A673 (cell line): ENCODE results near the gene IKZF2. TPM values are rescaled to one million over a fixed set of nuclear protein-coding genes. Genes with fewer than 3 reads are reported as not detected.

Source experiments
- BruUV-seq: library from RNA; stranded (reverse); fragments of 400-500 nt; replicated peaks from 2 replicates; lab custom pipeline; 2021; lab: Mats Ljungman, UMichigan
- CTCF ChIA-PET: fragments of 300-600 bp; sonication (Branson Sonifier 250); formaldehyde crosslinking; loops from one replicate; lab custom pipeline; 2022; ENCODE audit warnings: antibody characterized with exemption; lab: Charles Lee
- POLR2A ChIA-PET: fragments of 300-600 bp; sonication (Branson Sonifier 250); formaldehyde crosslinking; loops from one replicate; lab custom pipeline; 2022; ENCODE audit warnings: antibody characterized with exemption; ENCODE audit not compliant: low non-redundant PET; lab: Charles Lee
- DNase-seq: peaks from one replicate; pipeline ENCODE4 v3.0.0-alpha.2; 2015; ENCODE audit warnings: low spot score
- H3K27ac ChIP-seq: fragments of 200-600 bp; sonication (generic); 2 replicates; pipeline ENCODE4 v1.5.1; 2016; ENCODE audit warnings: mixed run types, low read depth, mild to moderate bottlenecking, mixed read lengths, antibody characterized with exemption, low read length; ENCODE audit not compliant: poor library complexity, severe bottlenecking
- H3K27me3 ChIP-seq: fragments of 200-600 bp; sonication (generic); replicated peaks from 2 replicates; pipeline ENCODE4 v1.6.1; 2017; ENCODE audit warnings: mixed run types, low read depth, mild to moderate bottlenecking, mixed read lengths, antibody characterized with exemption, low read length; ENCODE audit not compliant: insufficient read depth, poor library complexity
- H3K36me3 ChIP-seq: fragments of 200-600 bp; sonication (generic); 2 replicates; pipeline ENCODE4 v1.6.1; 2016; ENCODE audit warnings: mixed run types, mild to moderate bottlenecking, mixed read lengths, antibody characterized with exemption, low read length; ENCODE audit not compliant: insufficient read depth, poor library complexity, severe bottlenecking
- H3K4me1 ChIP-seq: fragments of 200-600 bp; sonication (generic); 2 replicates; pipeline ENCODE4 v1.6.1; 2017; ENCODE audit warnings: mixed run types, mild to moderate bottlenecking, mixed read lengths, antibody characterized with exemption, low read length; ENCODE audit not compliant: insufficient read depth, poor library complexity, severe bottlenecking
- H3K4me3 ChIP-seq: fragments of 200-600 bp; sonication (generic); 2 replicates; pipeline ENCODE4 v1.5.1; 2016; ENCODE audit warnings: low read depth, mixed run types, mild to moderate bottlenecking, mixed read lengths, low read length; ENCODE audit not compliant: poor library complexity, severe bottlenecking
- H3K9me3 ChIP-seq: fragments of 200-600 bp; sonication (generic); 2 replicates; pipeline ENCODE4 v1.6.1; 2016; ENCODE audit warnings: mixed run types, low read depth, mild to moderate bottlenecking, mixed read lengths, antibody characterized with exemption, low read length; ENCODE audit not compliant: poor library complexity, severe bottlenecking
- CTCF ChIP-seq: fragments of 300-800, 200-600 bp; sonication (generic); conservative IDR thresholded peaks from 2 replicates; pipeline ENCODE4 v1.5.1; 2017; ENCODE audit warnings: low read depth, mild to moderate bottlenecking, antibody characterized with exemption, low read length, moderate library complexity, mixed read lengths
- EZH2 ChIP-seq: fragments of 200-600 bp; sonication (generic); IDR thresholded peaks from 2 replicates; pipeline ENCODE4 v1.6.1; 2017; ENCODE audit warnings: borderline replicate concordance, low read depth, mild to moderate bottlenecking, mixed read lengths, antibody characterized with exemption, low read length; ENCODE audit not compliant: poor library complexity, severe bottlenecking
- intact Hi-C: fragments of 100-400 bp; cut with micrococcal nuclease; formaldehyde crosslinking; loops from one replicate; pipeline ENCODE4 v1.10.0; 2022; ENCODE audit not compliant: unreplicated experiment
- total RNA-seq: library from RNA; stranded (reverse); gene quantifications from 2 replicates; pipeline ENCODE4 v1.2.3, GENCODE V29; 2021

IKZF2 gene
- total RNA-seq, 1 experiment from 2014 or later, result 68.6 TPM

- no peak for TF ChIP-seq CTCF
- TF ChIP-seq EZH2, result no peak
- Histone ChIP-seq H3K9me3 (no peaks in the 10 kb centered on the region), H3K27ac (no peak overlapping the region), H3K4me1 (peaks cover 30% of the 10 kb centered on the region), H3K4me3 (no peak overlapping the region), H3K27me3 (no peaks in the 10 kb centered on the region), H3K36me3 (no peaks in the 10 kb centered on the region)
- ChIA-PET POLR2A (interaction anchor here (0.6 kb wide), 1 partner anchor 118 kb away, joined by 3 read pairs; no protein-coding TSS in a partner anchor), CTCF (no interaction called here)
- no peak for DNase-seq
- BruUV-seq, result no TSS peak
- intact Hi-C loops, result no loop called here
Observed at GRCh38 chr2:213101692-213102460, 49.5 kb downstream of the IKZF2 start.

- ChIA-PET CTCF (no interaction called here), POLR2A (no interaction called here)
- H3K4me3 ChIP-seq, result no peak overlapping the region
- H3K27ac ChIP-seq, result no peak overlapping the region
- no peaks in the 10 kb centered on the region for H3K9me3 ChIP-seq
- no peak for DNase-seq
- H3K36me3 ChIP-seq, result no peaks in the 10 kb centered on the region
- no TSS peak for BruUV-seq
- peaks cover 30% of the 10 kb centered on the region for H3K4me1 ChIP-seq
- no peaks in the 10 kb centered on the region for H3K27me3 ChIP-seq
- intact Hi-C loops, result no loop called here
- TF ChIP-seq CTCF (no peak), EZH2 (no peak)
Observed at GRCh38 chr2:213101109-213101508, 50.3 kb downstream of the IKZF2 start.

- Histone ChIP-seq H3K9me3 (no peaks in the 10 kb centered on the region), H3K27me3 (no peaks in the 10 kb centered on the region), H3K4me1 (peaks cover 10% of the 10 kb centered on the region), H3K36me3 (no peaks in the 10 kb centered on the region), H3K4me3 (no peak overlapping the region), H3K27ac (no peak overlapping the region)
- DNase-seq, result no peak
- CTCF ChIA-PET, result no interaction called here
- TF ChIP-seq CTCF (no peak), EZH2 (no peak)
- no TSS peak for BruUV-seq
- POLR2A ChIA-PET, result no interaction called here
- intact Hi-C loops, result no loop called here
Observed at GRCh38 chr2:213098612-213099011, 52.8 kb downstream of the IKZF2 start.
